Muscle layer of colon (tissue), 2 donors: ENCODE measurements around the gene SLC7A14.

ENCODE experiments used
- H3K27ac ChIP-seq: one replicate; pipeline ENCODE4 v1.7.0; 2013; ENCODE audit warnings: low read depth, mild to moderate bottlenecking, low read length, moderate library complexity
- H3K27me3 ChIP-seq, 2 donors: one replicate each; pipeline ENCODE4 v1.7.0; 2013; ENCODE audit warnings: low read length in 2 of 2, mild to moderate bottlenecking in 2 of 2; ENCODE audit not compliant: insufficient read depth in 2 of 2, control insufficient read depth in 1 of 2
- H3K36me3 ChIP-seq: one replicate; pipeline ENCODE4 v1.7.0; 2013; ENCODE audit warnings: mild to moderate bottlenecking, low read length; ENCODE audit not compliant: insufficient read depth
- H3K4me1 ChIP-seq: one replicate; pipeline ENCODE4 v1.7.0; 2013; ENCODE audit warnings: mild to moderate bottlenecking, low read length; ENCODE audit not compliant: insufficient read depth
- H3K4me3 ChIP-seq, 2 donors: one replicate each; pipeline ENCODE4 v1.7.0; 2013; ENCODE audit warnings: low read length in 2 of 2, low read depth in 1 of 2, mild to moderate bottlenecking in 1 of 2, moderate library complexity in 1 of 2
- H3K9ac ChIP-seq: one replicate; pipeline ENCODE4 v1.7.0; 2013; ENCODE audit warnings: low read length
- H3K9me3 ChIP-seq: one replicate; pipeline ENCODE4 v1.7.0; 2013; ENCODE audit warnings: mild to moderate bottlenecking, low read length
- donor health status: abdominal sarcoma.
- donor health status: Adenocarcinoma of cecum.

The SLC7A14 gene

DNA sequence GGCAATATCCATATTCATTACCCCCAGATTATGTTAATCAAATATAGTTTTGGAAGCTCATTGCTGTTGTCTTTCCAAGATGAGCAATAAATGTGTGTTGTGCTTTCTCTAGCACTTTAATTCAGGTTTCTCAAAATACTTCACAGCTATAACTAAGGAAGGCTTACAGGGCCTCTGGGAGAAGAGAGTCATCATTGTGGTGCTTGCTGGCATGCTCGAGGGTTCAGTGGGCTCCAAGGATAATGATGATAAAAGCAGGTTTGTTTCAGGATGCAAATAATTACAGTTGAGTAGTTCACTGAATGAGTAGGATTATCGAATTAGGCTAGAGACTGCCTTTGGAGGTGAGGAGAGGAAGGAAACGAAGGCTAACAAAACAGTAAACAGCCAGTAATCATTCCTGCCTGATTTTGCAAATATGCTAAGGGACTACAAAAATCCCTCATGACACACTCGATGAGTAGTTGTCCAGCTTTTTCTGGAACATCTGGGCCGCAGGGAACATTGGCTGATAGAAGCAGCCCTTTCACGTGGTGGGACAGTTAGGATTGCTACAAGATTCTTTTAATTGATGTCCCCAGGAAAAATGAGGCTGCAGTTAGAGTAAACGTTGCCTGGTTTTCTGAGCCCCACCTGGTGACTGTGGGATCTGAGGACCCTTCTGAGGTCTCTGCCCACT, 54.1 kb downstream of the SLC7A14 start:
- no peaks in the 10 kb centered on the region for H3K36me3 ChIP-seq
- H3K4me3 ChIP-seq: no peak overlapping the region
- no peak overlapping the region for H3K27ac ChIP-seq
- no peaks in the 10 kb centered on the region for H3K9me3 ChIP-seq
- no peak overlapping the region for H3K9ac ChIP-seq
- H3K4me1 ChIP-seq: no peaks in the 10 kb centered on the region
- no peaks in the 10 kb centered on the region for H3K27me3 ChIP-seq

DNA sequence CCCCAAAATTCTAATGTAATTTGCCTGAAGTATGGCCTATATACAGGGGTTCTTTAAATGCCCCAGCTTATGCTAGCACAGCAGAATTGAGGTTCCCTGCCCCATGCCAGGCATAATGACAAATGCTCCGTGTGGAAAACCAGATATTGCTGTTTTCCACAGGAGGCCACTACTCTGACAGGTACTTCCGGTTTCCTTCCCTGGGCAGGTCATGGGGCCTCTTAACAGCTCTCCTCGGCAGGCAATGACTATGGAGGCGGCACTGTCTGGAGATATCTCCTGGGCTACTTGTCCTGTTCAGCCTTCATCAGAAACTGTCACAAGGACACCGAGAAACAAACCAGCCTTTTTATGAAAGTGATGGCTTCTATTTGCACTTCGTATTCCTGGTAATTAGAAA, 54.8 kb downstream of the SLC7A14 start:
- H3K27ac ChIP-seq: no peak overlapping the region
- H3K27me3 ChIP-seq: no peaks in the 10 kb centered on the region
- H3K9me3 ChIP-seq: no peaks in the 10 kb centered on the region
- H3K36me3 ChIP-seq: no peaks in the 10 kb centered on the region
- no peaks in the 10 kb centered on the region for H3K4me1 ChIP-seq
- H3K9ac ChIP-seq: no peak overlapping the region
- no peak overlapping the region for H3K4me3 ChIP-seq

DNA sequence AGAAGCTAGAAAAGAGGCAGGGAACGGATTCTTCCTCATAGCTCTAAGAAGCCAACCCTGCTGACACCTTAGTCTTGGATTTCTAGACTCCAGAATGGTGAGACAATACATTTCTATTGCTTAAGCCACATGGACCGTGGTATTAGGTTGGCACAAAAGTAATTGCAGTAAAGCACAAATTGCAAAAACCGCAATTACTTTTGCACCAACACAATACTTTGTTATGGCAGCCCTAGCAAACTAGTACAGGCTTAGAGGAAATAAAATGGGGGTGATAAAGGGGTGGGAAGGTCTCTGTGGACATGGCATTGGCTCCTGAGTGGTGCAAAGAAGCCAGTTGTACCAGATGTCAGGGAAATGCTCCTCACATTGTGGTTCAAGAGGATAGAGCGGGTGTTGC, 56.0 kb downstream of the SLC7A14 start:
- no peaks in the 10 kb centered on the region for H3K36me3 ChIP-seq
- H3K9me3 ChIP-seq: no peaks in the 10 kb centered on the region
- no peak overlapping the region for H3K27ac ChIP-seq
- no peak overlapping the region for H3K4me3 ChIP-seq
- no peaks in the 10 kb centered on the region for H3K27me3 ChIP-seq
- H3K4me1 ChIP-seq: no peaks in the 10 kb centered on the region
- no peak overlapping the region for H3K9ac ChIP-seq

DNA sequence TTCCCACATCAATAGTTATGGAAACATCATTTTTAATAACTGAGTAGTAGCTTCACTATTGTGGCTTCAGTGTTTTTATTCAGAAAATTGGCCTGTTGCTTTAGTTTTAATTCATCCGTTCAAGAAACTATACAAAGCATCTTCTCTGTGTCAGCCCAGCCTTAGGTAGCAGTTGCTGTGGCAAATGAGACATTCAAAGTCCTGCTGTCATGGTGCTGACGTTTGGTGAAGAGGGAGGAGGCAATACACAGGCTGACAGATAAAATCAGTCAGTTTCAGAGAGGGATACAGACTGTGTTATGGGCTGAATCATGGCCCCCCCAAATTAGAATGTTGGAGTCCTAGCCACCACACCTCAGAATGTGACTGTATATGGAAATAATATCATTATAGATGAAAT, 56.5 kb downstream of the SLC7A14 start:
- Histone ChIP-seq H3K4me3 (no peak overlapping the region), H3K4me1 (no peaks in the 10 kb centered on the region), H3K27ac (no peak overlapping the region), H3K9me3 (no peaks in the 10 kb centered on the region), H3K36me3 (no peaks in the 10 kb centered on the region), H3K27me3 (no peaks in the 10 kb centered on the region), H3K9ac (no peak overlapping the region)

DNA sequence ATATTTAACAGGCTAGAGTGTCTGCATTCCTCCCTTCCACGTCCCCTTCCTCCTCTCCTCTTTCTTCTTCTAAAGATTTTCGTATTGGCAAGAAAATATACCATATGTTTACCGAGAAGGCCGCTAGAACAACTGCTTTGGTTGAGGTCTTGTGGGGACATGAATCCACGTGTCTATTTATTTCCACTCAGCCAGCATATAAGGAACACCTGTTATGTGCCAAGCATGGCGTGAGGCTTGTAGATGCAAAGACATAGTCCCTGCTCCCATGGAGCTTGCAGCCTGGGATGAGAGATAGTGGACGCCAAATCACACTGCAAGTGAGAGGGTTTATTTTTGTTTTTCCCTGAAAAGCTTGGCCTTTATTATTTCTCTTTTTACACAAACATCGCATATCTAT, 57.1 kb downstream of the SLC7A14 start:
- Histone ChIP-seq H3K9ac (no peak overlapping the region), H3K4me3 (no peak overlapping the region), H3K27me3 (no peaks in the 10 kb centered on the region), H3K36me3 (no peaks in the 10 kb centered on the region), H3K9me3 (no peaks in the 10 kb centered on the region), H3K4me1 (no peaks in the 10 kb centered on the region), H3K27ac (no peak overlapping the region)

DNA sequence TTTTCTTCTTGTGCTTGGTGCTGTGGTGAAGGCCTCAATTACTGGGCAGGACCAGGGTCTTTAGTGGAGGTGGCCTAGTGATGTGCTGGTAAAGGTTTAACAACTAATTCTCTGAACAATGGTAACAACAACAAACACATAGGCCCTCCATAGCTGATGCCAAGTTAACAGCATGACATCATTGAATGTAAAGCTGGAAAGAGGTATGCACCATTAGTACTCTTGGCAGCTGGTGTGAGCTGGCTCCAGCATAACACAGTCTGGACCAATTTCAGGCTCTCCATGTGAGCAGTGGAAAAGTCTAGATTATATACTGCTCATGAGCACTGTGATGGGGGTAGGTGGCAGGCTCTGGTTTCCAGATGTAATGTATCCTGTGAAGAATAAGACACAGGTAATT, 61.8 kb downstream of the SLC7A14 start:
- H3K27ac ChIP-seq: no peak overlapping the region
- no peak overlapping the region for H3K9ac ChIP-seq
- H3K4me3 ChIP-seq: no peak overlapping the region
- H3K27me3 ChIP-seq: no peaks in the 10 kb centered on the region
- H3K9me3 ChIP-seq: no peaks in the 10 kb centered on the region
- no peaks in the 10 kb centered on the region for H3K36me3 ChIP-seq
- H3K4me1 ChIP-seq: no peaks in the 10 kb centered on the region

DNA sequence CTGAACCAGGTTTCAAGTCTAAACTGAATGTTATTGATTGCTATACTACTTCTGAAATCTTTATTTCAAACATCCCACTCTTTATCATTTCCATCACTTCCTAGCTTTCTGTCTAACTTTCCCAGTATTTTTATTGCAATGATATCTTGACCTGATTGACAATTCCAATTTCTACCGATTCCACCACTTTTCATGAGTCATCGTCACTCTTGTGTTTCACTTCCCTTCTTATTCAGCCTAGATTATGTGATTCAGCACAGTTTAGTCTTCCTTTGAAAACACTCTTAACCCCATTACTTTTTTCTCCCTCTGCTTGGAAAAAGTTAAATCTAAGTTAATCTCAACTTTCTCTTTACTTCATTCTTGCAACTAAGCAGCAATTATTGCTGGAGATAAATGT, 62.6 kb downstream of the SLC7A14 start:
- H3K9ac ChIP-seq: no peak overlapping the region
- H3K9me3 ChIP-seq: no peaks in the 10 kb centered on the region
- no peaks in the 10 kb centered on the region for H3K36me3 ChIP-seq
- H3K27me3 ChIP-seq: no peaks in the 10 kb centered on the region
- no peaks in the 10 kb centered on the region for H3K4me1 ChIP-seq
- H3K4me3 ChIP-seq: no peak overlapping the region
- no peak overlapping the region for H3K27ac ChIP-seq

DNA sequence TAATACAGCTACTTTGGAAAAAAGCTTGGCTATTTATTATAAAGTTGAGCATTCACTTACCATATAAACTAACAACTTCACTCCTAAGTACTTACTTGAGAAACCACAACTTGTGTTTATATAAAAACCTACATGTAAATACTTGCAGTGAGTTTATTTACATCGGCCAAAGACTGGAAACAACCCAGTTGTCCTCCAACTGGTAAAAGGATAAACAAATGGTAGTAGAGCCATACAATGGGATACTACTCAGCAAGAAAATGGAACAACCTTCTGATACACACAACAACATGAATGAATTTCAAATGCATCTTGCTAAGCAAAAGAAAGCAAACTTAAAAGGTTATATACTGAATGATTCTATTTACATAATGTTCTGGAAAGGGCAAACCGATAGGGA, 63.7 kb downstream of the SLC7A14 start:
- Histone ChIP-seq H3K27me3 (no peaks in the 10 kb centered on the region), H3K9me3 (no peaks in the 10 kb centered on the region), H3K27ac (no peak overlapping the region), H3K4me1 (no peaks in the 10 kb centered on the region), H3K9ac (no peak overlapping the region), H3K36me3 (no peaks in the 10 kb centered on the region), H3K4me3 (no peak overlapping the region)

DNA sequence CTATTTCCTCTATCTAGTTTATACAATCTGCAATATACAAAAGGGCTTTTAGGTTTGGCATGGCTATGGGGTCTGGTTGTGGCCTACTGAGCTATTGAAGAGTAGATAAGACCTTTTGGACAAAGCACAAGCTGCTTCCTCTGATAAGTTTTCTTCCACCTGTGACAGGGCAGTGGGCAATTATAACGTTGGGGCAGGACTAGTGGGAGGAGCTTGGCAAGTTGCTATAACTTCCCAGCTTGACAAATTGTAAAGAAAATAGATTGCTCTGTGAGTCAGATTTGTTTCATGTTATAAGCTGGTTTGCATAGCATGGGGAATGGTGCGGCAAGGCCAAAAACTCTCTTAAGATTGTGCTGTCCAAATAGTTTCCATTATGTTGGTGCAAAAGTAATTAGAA, 64.9 kb downstream of the SLC7A14 start:
- H3K9ac ChIP-seq: no peak overlapping the region
- H3K9me3 ChIP-seq: no peaks in the 10 kb centered on the region

DNA sequence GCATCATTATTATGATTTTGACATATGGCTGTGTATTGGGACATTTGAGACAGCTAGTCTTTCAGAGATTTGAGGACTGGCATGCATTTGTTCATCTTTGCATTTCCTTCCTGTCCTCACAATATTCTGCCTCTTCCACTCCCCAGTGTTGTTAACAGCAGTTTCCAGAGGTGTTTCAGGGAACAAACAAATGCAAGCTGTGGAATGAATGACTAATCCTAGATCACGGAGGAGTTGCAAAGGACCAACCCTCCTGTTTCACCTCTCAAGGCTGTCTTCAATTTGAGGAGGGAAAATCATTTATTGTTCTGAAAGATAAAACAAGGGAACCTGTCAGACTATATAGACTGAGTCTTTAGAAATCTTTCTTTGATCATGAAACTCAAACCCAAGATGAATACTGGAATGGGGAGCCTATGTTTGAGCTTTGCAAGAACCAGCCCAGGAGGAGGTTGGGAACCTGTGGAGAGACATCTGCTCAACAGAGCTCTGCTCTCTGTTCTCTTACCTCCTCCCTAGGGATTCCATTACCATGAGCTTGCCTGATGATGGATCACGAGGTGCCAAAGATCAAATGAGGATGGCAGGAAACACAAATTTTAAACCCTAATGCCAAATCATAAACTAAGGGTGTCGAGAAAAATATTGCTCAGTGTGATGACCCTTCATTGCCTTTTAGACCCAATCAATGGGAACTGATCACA, 68.5 kb downstream of the SLC7A14 start:
- Histone ChIP-seq H3K27me3 (no peaks in the 10 kb centered on the region), H3K9me3 (no peaks in the 10 kb centered on the region), H3K9ac (no peak overlapping the region), H3K27ac (no peak overlapping the region), H3K4me1 (no peaks in the 10 kb centered on the region), H3K36me3 (no peaks in the 10 kb centered on the region), H3K4me3 (no peak overlapping the region)

More for the DNA sequence above, 64.9 kb downstream of the SLC7A14 start:
- Histone ChIP-seq H3K4me3 (no peak overlapping the region), H3K27ac (no peak overlapping the region), H3K36me3 (no peaks in the 10 kb centered on the region), H3K4me1 (no peaks in the 10 kb centered on the region), H3K27me3 (no peaks in the 10 kb centered on the region)

DNA sequence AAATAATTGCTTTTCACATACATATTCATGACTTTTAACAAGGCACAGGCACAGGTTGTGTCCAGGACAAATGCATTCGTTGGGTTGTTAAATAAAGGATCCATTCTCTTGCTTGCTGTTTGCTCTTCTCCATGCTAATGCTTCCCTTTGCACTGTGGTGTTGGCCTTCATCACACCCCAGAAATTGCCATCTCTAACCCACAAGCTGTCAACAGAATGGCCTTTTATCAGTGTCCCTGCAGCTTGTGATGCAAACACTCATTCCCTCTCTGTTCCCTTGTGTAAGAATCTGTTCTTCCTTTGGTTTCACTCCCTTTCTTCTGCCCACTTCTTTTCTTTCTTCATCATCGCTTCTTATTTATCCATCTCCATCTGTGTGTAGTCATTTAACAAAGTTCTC, 72.2 kb downstream of the SLC7A14 start:
- no peaks in the 10 kb centered on the region for H3K27me3 ChIP-seq
- H3K36me3 ChIP-seq: no peaks in the 10 kb centered on the region
- no peak overlapping the region for H3K4me3 ChIP-seq
- no peak overlapping the region for H3K27ac ChIP-seq
- H3K9me3 ChIP-seq: no peaks in the 10 kb centered on the region
- no peaks in the 10 kb centered on the region for H3K4me1 ChIP-seq
- H3K9ac ChIP-seq: no peak overlapping the region

DNA sequence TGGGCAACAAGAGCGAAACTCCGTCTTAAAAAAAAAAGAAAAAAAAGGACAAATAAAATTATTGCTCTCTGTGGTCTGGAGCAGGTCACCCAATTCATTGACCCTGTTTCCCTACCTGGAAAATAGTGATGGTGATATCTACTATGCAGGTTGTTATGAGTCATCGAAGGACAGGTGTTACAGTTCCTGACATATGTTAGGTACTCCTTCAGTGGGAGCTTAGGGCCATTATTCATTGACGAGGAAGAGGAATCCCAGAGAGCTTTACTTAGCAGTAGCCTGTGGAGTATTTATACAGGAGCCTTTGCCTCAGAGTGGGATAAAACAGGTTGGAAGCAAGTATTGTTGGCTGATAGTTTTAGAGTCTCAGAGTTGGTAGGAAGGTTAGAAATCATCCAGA, 74.5 kb downstream of the SLC7A14 start:
- Histone ChIP-seq H3K9me3 (no peaks in the 10 kb centered on the region), H3K4me1 (no peaks in the 10 kb centered on the region), H3K27ac (no peak overlapping the region), H3K4me3 (no peak overlapping the region), H3K36me3 (no peaks in the 10 kb centered on the region), H3K9ac (no peak overlapping the region), H3K27me3 (no peaks in the 10 kb centered on the region)
